ENCODE measurements around the gene SV2B.

DNA sequence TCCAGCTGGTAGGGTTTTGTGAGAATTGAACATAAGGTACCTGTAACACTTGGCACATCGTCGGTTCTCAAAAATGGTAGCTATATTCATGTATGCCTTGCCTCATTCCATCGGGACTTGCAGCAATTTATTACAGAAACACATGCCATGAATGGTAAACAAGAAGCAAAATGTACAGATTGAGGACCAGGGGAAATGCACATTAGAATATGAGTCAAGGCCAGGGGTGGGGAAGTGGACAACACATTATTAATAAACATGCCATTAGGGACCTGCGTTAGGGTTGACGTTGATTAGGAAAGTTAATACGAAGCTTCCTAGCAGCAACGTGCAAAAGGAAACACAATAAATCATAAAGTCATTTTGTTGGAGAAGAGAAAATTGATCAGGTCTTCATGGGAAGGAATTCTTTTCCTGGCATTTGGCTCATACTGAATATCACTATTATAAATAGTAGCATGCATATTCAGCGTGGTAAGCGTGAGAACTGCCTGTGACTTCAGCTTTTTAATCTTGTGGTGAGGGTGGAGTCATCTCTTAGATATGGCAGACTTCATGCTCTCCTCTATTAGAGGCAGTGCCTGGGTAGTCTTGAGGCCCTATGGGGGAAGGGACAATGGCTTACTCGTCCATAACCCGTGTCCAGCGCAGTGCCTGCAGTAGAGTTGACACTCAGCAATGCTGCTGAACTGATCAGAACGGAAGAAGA lies 184.9 kb downstream of the SV2B start:
- TF ChIP-seq, protein P1, sequence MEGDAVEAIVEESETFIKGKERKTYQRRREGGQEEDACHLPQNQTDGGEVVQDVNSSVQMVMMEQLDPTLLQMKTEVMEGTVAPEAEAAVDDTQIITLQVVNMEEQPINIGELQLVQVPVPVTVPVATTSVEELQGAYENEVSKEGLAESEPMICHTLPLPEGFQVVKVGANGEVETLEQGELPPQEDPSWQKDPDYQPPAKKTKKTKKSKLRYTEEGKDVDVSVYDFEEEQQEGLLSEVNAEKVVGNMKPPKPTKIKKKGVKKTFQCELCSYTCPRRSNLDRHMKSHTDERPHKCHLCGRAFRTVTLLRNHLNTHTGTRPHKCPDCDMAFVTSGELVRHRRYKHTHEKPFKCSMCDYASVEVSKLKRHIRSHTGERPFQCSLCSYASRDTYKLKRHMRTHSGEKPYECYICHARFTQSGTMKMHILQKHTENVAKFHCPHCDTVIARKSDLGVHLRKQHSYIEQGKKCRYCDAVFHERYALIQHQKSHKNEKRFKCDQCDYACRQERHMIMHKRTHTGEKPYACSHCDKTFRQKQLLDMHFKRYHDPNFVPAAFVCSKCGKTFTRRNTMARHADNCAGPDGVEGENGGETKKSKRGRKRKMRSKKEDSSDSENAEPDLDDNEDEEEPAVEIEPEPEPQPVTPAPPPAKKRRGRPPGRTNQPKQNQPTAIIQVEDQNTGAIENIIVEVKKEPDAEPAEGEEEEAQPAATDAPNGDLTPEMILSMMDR (conservative IDR thresholded peaks at IDR 0.05; ENCODE audit: low read depth, low read length), result no peak
- TF ChIP-seq EZH2 (IDR thresholded peaks at IDR 0.05; ENCODE audit: borderline replicate concordance, low read depth, low read length, poor library complexity, severe bottlenecking), result no peak

Data from A673 (cell line).